GM12892 (cell line): ENCODE results near the gene TMEM179.

Experiments used
- DNase-seq: peaks from one replicate; pipeline ENCODE4 v3.0.0; 2011; ENCODE audit not compliant: insufficient read length
- FAIRE-seq: peaks from 2 replicates; lab custom pipeline; 2011; peaks lifted over from hg19 to GRCh38; lab: Jason Lieb, UNC
- POLR2A ChIP-seq: IDR thresholded peaks from 2 replicates; pipeline ENCODE4 v1.6.1; 2011; ENCODE audit warnings: low read depth, low read length, control low read depth
- POLR2AphosphoS5 ChIP-seq: IDR thresholded peaks from 2 replicates; pipeline ENCODE4 v1.6.1; 2011; ENCODE audit warnings: low read depth, low read length, control low read depth
- TAF1 ChIP-seq: IDR thresholded peaks from 2 replicates; pipeline ENCODE4 v1.6.1; 2011; ENCODE audit warnings: low read depth, mild to moderate bottlenecking, control low read depth, low read length, borderline replicate concordance

Gene TMEM179

GRCh38 chr14:104634886-104635570, 30.5 kb upstream of the TMEM179 start:
- TF ChIP-seq POLR2AphosphoS5 (no peak), POLR2A (no peak), TAF1 (no peak)
- FAIRE-seq (no peak), DNase-seq (no peak)

GRCh38 chr14:104634138-104634760, 29.7 kb upstream of the TMEM179 start:
- DNase-seq (no peak), FAIRE-seq (no peak)
- TF ChIP-seq POLR2A = no peak
- no peak for TF ChIP-seq TAF1
- TF ChIP-seq POLR2AphosphoS5 = no peak

DNA sequence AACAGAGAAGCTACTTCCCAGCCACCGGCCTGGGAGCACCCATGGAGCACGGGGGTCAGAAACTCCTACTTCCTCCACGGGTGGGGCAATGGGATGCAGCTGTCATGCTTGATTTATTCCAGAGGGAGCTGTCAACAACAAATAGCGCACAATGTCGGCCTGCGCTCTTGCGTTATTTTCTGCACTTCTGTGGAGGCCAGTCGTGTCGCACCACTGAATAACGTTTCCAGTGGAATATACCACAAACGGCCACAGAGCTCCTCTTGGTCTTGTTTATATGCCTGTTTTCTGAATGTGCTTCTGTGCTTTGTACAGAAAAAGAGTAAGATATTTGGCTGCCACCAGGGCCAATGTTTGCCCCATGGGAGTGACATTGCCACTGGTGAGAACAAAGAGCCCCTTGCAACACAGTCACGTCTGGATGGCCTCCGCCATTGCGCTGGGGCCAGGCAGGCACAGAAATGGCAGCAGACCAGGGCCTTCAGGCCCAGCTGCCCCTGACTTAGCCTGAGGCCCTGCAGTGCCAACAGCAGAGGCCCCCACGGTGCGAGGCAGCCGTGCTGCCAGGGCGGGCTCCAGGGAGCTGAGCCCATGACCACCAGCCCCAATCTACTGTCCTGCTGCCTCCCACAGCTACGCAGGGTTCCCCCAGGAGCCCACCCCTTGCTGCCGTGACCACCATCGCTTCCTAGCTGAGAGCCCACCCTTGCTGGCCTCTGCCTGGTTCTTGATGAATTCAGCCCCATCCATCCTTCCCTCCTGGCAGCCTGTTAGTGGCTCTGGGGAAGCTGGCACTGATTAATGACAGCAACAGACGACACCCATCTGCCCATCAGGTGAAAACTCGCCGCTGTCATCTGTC, 28.9 kb upstream of the TMEM179 start:
- no peak for FAIRE-seq
- TF ChIP-seq POLR2A (no peak), POLR2AphosphoS5 (no peak), TAF1 (no peak)
- DNase-seq = no peak

GRCh38 chr14:104632781-104633180, 28.2 kb upstream of the TMEM179 start:
- no peak for TF ChIP-seq POLR2A
- TF ChIP-seq TAF1 = no peak
- no peak for TF ChIP-seq POLR2AphosphoS5
- FAIRE-seq = no peak

GRCh38 chr14:104624939-104625338, 20.4 kb upstream of the TMEM179 start:
- TF ChIP-seq TAF1 (no peak), POLR2AphosphoS5 (no peak), POLR2A (no peak)
- no peak for DNase-seq
- FAIRE-seq = no peak

More at GRCh38 chr14:104632781-104633180, 28.2 kb upstream of the TMEM179 start:
- DNase-seq = no peak

- no peak for FAIRE-seq
- no peak for DNase-seq
- TF ChIP-seq POLR2AphosphoS5 = no peak
Observed at GRCh38 chr14:104614126-104614812, 9.7 kb upstream of the TMEM179 start.

DNA sequence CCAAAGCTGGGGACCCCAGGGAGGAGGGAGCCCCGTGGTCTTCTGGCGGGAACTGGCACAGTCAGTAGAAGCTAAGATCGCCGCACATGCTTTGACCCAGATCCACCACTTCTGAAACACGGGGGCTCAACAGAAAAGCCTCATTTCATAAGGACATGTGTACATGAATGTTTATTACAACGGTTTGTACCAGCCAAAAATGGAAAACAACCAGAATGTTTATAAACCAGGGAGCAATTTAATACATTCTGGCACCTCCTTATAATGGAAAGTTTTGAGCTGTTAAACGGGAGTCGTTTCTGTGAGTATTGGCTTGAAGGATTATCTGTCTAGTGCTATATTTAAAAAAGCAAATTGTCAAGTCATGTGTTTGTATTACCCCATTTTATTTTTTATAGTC, 7.3 kb upstream of the TMEM179 start:
- no peak for DNase-seq
- FAIRE-seq = no peak
- TF ChIP-seq TAF1 (no peak), POLR2A (no peak)

DNA sequence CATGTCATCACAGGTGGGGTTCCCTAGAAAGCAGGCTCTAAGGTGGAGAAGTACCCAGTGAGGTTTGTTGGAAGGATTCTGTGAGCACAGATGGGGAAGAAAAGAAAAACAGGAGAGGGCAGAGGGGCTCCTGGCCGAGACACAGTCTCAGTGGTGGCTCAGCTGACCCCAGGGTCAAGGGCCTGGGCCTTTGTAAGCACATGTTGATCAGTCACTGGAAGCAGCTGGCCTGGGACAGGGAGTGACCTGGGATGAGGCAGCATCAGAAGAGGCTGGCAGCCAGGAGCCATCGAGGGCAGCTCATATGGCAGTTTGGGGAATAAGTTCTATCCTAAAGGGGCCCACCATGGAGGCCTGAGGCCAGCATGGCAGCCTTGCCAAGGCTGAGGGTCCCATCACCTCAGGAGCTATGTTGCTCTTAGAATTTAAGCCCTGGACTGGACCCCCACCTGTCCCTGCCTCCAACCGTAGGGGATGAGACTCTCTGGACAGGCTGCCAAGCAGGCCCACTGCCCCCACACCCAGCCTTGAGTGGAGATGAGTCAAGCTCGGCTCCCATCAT, 6.3 kb upstream of the TMEM179 start:
- no peak for TF ChIP-seq TAF1
- TF ChIP-seq POLR2A = no peak
- TF ChIP-seq POLR2AphosphoS5 = no peak
- FAIRE-seq = no peak
- no peak for DNase-seq

GRCh38 chr14:104609666-104610065, 5.1 kb upstream of the TMEM179 start:
- TF ChIP-seq TAF1 = no peak
- TF ChIP-seq POLR2A = no peak
- no peak for TF ChIP-seq POLR2AphosphoS5
- no peak for FAIRE-seq
- DNase-seq = no peak

DNA sequence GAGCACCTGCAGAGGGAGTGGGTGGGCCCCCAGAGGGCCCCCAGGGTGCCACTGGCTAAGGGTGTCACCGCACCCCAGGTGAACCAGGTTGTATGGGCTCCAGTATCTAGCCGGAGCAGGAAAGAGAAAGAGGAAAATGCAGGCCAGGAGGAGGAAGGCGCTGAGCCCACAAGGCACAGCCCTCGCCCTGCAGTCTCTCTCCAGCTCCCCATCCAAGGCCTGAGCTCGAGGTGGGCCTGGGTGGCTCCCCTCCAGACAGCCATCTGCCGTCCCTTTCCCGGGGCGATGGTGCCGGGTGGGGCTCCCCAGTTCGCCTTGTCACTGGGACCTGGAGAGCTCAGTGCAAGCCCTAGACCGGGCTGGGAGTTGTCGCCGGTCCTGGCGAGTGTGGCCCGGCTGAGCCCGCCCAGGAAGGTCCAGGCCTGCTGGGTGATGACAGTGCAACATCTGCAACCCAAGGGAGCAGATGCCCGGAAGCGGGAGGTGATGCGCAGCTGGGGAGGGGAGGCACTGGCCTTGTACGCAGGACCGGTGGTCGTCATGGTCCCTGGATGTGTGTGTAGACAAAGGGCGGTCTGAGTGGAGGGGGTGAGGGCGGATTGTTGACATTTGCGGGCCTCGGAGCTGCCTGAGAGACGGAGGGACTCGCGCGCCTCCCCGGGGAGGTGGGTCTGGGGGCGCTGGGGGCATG, 716 bp downstream of the TMEM179 start:
- no peak for DNase-seq
- FAIRE-seq = no peak
- TF ChIP-seq POLR2AphosphoS5 (no peak), TAF1 (no peak), POLR2A (no peak)

DNA sequence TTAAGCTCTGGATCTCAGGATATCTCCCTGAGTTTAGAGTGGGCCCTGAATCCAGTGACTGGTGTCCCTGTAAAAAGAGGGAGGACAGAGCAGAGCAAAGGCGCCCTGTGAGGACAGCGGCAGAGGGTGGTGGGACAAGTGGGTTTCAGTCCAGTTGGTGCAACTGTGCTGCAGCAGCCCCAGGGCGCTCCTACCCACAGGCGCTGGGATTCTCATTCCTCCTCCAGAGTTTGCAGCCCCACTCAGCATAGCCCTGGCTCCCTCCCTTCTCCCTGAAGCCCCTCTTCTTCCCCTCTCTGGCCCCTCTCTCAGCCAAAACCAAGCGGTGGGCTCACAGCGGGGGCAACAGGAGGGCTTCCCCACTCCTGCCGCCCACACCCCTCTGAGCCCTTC, 1.6 kb downstream of the TMEM179 start:
- TF ChIP-seq TAF1 = no peak
- no peak for TF ChIP-seq POLR2AphosphoS5
- no peak for TF ChIP-seq POLR2A
- DNase-seq (no peak), FAIRE-seq (no peak)
